Ovary (tissue), 3 donors: Measurements from ENCODE around the gene RCCD1.

Source experiments
- CTCF ChIP-seq, 3 donors: fragments of 450-650 bp in 2 of 3; fragments of 200-600 bp in 1 of 3; IDR thresholded peaks; one replicate each; pipeline versions ENCODE4 v1.5.1 to v1.8.0; 2016 to 2022; ENCODE audit warnings: antibody characterized with exemption in 3 of 3, mild to moderate bottlenecking in 1 of 3
- EP300 ChIP-seq: sonication (generic); formaldehyde crosslinking; IDR thresholded peaks from one replicate; pipeline ENCODE4 v1.6.1; 2017; ENCODE audit warnings: antibody characterized with exemption
- donor health status: DM: no; HTN: no; CAD: no.

DNA sequence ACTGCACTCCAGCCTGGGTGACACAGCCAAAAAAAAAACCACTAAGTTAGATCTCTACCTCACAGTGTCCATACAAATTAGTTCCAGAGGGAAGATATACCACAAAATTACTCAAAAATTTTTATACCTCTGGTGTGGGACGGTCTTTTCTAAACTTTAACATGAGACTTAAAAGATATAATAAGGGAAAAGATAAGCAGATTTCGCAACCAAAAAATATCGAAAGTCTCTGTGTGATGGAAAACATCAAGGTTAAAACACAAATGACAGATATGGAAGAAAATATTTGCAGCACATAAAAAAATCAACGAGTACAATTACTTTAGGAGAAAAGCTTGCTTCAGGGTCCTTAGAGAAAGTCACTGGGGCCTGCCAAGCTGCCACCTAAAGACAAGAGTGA lies 32.8 kb upstream of the RCCD1 start:
- no peak for TF ChIP-seq EP300
- no peak for TF ChIP-seq CTCF (IDR thresholded peaks at IDR 0.05)
